Endothelial cell of umbilical vein (primary cell): ENCODE data around the gene PTPRE. TPM values are rescaled to one million over a fixed set of nuclear protein-coding genes. Genes with fewer than 3 reads are reported as not detected.

Experiments
- BruUV-seq: library from RNA; stranded (reverse); fragments of 400-500 nt; replicated peaks from 2 replicates; lab custom pipeline; 2021; lab: Mats Ljungman, UMichigan
- CTCF ChIA-PET: fragments of 300-600, 350-600 bp; sonication (Branson Sonifier 250); formaldehyde crosslinking; loops from one replicate; lab custom pipeline; 2021; ENCODE audit warnings: antibody characterized with exemption, inconsistent platforms; lab: Charles Lee
- POLR2A ChIA-PET: fragments of 300-600, 350-600 bp; sonication (Branson Sonifier 250); formaldehyde crosslinking; loops from one replicate; lab custom pipeline; 2021; ENCODE audit warnings: antibody characterized with exemption, inconsistent platforms; lab: Charles Lee
- DNase-seq: peaks from one replicate; pipeline ENCODE4 v3.0.0-alpha.2; 2011; ENCODE audit warnings: low read depth, low spot score
- FAIRE-seq: peaks from 2 replicates; lab custom pipeline; 2011; peaks lifted over from hg19 to GRCh38; lab: Jason Lieb, UNC
- H2AFZ ChIP-seq: 2 replicates; pipeline ENCODE4 v1.6.0; 2012; ENCODE audit warnings: low read depth, low read length, control low read depth, inconsistent platforms
- H3K27ac ChIP-seq: 2 replicates; pipeline ENCODE4 v1.5.1; 2011; ENCODE audit warnings: low read depth, mild to moderate bottlenecking, control low read depth, low read length, moderate library complexity; ENCODE audit not compliant: insufficient read depth
- H3K27me3 ChIP-seq, 2 experiments: 2 replicates each; pipeline versions ENCODE4 v1.6.0 to v1.6.1; 2011; ENCODE audit warnings: low read length in 2 of 2, mixed read lengths in 1 of 2; ENCODE audit not compliant: control insufficient read depth in 2 of 2, insufficient read depth in 2 of 2
- H3K36me3 ChIP-seq, 2 experiments: 2 replicates in 1 of 2; 3 replicates in 1 of 2; pipeline ENCODE4 v1.5.1; 2011; ENCODE audit warnings: low read length in 2 of 2, mild to moderate bottlenecking in 1 of 2, moderate library complexity in 1 of 2; ENCODE audit not compliant: control insufficient read depth in 2 of 2, insufficient read depth in 2 of 2; ENCODE audit errors: extremely low read depth in 1 of 2
- H3K4me1 ChIP-seq: 3 replicates; pipeline ENCODE4 v1.5.1; 2011; ENCODE audit warnings: mild to moderate bottlenecking, low read length; ENCODE audit not compliant: control insufficient read depth, insufficient read depth; ENCODE audit errors: extremely low read depth
- H3K4me2 ChIP-seq: 2 replicates; pipeline ENCODE4 v1.6.1; 2011; ENCODE audit warnings: low read length, control low read depth, mixed read lengths; ENCODE audit not compliant: insufficient read depth
- H3K4me3 ChIP-seq, 3 experiments: fragments of 200-600 bp in 1 of 3; sonication (generic), shearing (Covaris generic) in 1 of 3; replicated peaks in 1 of 3; 2 replicates each; pipeline ENCODE4 v1.5.1; 2011 to 2016; ENCODE audit warnings: control low read depth in 3 of 3, low read length in 3 of 3, mild to moderate bottlenecking in 2 of 3, inconsistent platforms in 1 of 3, low read depth in 1 of 3, moderate library complexity in 1 of 3; ENCODE audit not compliant: insufficient read depth in 1 of 3
- H3K79me2 ChIP-seq: 2 replicates; pipeline ENCODE4 v1.6.0; 2012; ENCODE audit warnings: low read length, inconsistent platforms; ENCODE audit not compliant: control insufficient read depth, insufficient read depth
- H3K9ac ChIP-seq: replicated peaks from 2 replicates; pipeline ENCODE3; 2011; ENCODE audit warnings: low read length, control low read depth; ENCODE audit not compliant: insufficient read depth; ENCODE audit errors: extremely low read depth
- H3K9me1 ChIP-seq: replicated peaks from 3 replicates; pipeline ENCODE4 v1.6.0; 2011; ENCODE audit warnings: mild to moderate bottlenecking, low read length; ENCODE audit not compliant: control insufficient read depth, insufficient read depth; ENCODE audit errors: extremely low read depth
- H3K9me3 ChIP-seq: replicated peaks from 2 replicates; pipeline ENCODE4 v1.5.1; 2012; ENCODE audit warnings: low read length, inconsistent platforms; ENCODE audit not compliant: control insufficient read depth, insufficient read depth
- H4K20me1 ChIP-seq: replicated peaks from 2 replicates; pipeline ENCODE3; 2011; ENCODE audit warnings: mild to moderate bottlenecking, low read length; ENCODE audit not compliant: control insufficient read depth, insufficient read depth; ENCODE audit errors: extremely low read depth
- EZH2 ChIP-seq: IDR thresholded peaks from 2 replicates; pipeline ENCODE4 v1.6.1; 2012; ENCODE audit warnings: borderline replicate concordance, low read depth, mild to moderate bottlenecking, moderate library complexity, low read length, inconsistent platforms; ENCODE audit not compliant: severe bottlenecking
- FOS ChIP-seq: IDR thresholded peaks from 2 replicates; pipeline ENCODE4 v1.6.1; 2011; ENCODE audit warnings: mild to moderate bottlenecking, low read length, moderate library complexity, borderline replicate concordance; ENCODE audit not compliant: insufficient read depth
- GATA2 ChIP-seq: IDR thresholded peaks from 2 replicates; pipeline ENCODE4 v1.7.0; 2011; ENCODE audit warnings: low read depth, mild to moderate bottlenecking, moderate library complexity, mixed read lengths, low read length; ENCODE audit not compliant: insufficient read length, insufficient read depth
- JUN ChIP-seq: IDR thresholded peaks from 2 replicates; pipeline ENCODE4 v1.6.1; 2011; ENCODE audit warnings: borderline replicate concordance, low read depth; ENCODE audit not compliant: insufficient read length, insufficient read depth
- MYC ChIP-seq: IDR thresholded peaks from one replicate; pipeline ENCODE4 v1.6.1; 2011; ENCODE audit warnings: mild to moderate bottlenecking, low read depth, low read length
- POLR2A ChIP-seq: IDR thresholded peaks from 2 replicates; pipeline ENCODE4 v1.6.1; 2012; ENCODE audit warnings: low read depth, mild to moderate bottlenecking, control low read depth, low read length
- POLR2AphosphoS5 ChIP-seq: IDR thresholded peaks from 2 replicates; pipeline ENCODE4 v1.6.1; 2012; ENCODE audit warnings: low read depth, mild to moderate bottlenecking, control low read depth, low read length, moderate library complexity; ENCODE audit not compliant: insufficient read depth
- dilution Hi-C: fragments of 300-500 bp; cut with MboI; formaldehyde crosslinking; loops from one replicate; pipeline ENCODE4 v1.15.0; 2019; ENCODE audit warnings: low sequenced_read_pairs; ENCODE audit not compliant: extremely low pct_ligation_motif_present
- intact Hi-C: fragments of 100-400 bp; cut with micrococcal nuclease; formaldehyde crosslinking; loops from one replicate; pipeline ENCODE4 v1.10.0; 2022
- polyA plus RNA-seq, 4 experiments: library from polyadenylated mRNA; depleted of rRNA in 3 of 4; stranded (reverse) in 3 of 4; unstranded in 1 of 4; fragments of >200 nt; gene quantifications; 2 replicates each; pipeline versions ENCODE4 v1.2.1 to v1.2.3, GENCODE V29; 2011 to 2012; ENCODE audit warnings: missing spikeins in 1 of 4
- total RNA-seq: library from RNA; stranded (reverse); gene quantifications from 2 replicates; pipeline ENCODE4 v1.2.3, GENCODE V29; 2021
- TF ChIP-seq, protein P1 (sequence below), 2 donors: IDR thresholded peaks; 1 replicate in 1 of 2; 2 replicates in 1 of 2; pipeline ENCODE4 v1.5.1; 2011; ENCODE audit warnings: low read length in 2 of 2, mild to moderate bottlenecking in 2 of 2, moderate library complexity in 2 of 2, control low read depth in 1 of 2, inconsistent platforms in 1 of 2, low read depth in 1 of 2; ENCODE audit not compliant: insufficient read depth in 1 of 2; ENCODE audit errors: extremely low read depth in 1 of 2
- TF ChIP-seq, protein P2 (sequence below): IDR thresholded peaks from 2 replicates; pipeline ENCODE4 v1.6.1; 2011; ENCODE audit not compliant: insufficient read depth, insufficient read length

The PTPRE gene
- total and polyA plus RNA-seq, 2 donors (not counting 3 experiments of a cell fraction or from before 2014, with no cell fraction given): 37.3 to 116 TPM

DNA sequence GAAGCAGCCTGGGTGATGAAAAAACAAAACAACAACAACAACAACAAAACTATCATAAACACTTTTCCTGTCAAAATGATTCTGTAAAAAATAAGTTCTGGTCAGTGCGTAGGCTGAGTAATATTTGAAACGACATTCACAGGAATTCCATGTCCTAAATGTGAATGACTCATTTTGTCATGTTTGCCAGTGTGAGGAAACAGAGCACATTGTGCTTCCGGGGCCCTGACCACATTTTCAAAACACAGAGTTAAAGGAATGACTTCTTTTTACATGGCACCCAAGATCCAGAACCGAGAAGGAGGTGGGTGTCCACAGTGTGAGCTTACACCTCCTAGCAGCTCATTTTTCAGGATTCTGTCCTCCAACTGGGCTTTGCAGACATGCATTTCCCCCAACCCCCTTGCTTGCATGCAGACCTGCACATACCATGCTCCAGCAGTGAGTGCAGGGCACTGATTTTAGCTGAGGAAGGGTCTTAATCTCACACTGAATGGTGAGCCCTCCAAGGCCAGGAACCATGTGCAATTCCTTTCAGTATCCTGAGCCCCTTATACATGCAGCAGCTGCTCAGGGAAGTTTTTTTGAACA is 17.2 kb upstream of the PTPRE start:
- H3K4me1 ChIP-seq: peaks cover 15% of the 10 kb centered on the region
- H4K20me1 ChIP-seq: no peaks in the 10 kb centered on the region
- no peaks in the 10 kb centered on the region for H3K36me3 ChIP-seq
- H3K4me2 ChIP-seq: no peak overlapping the region
- no peaks in the 10 kb centered on the region for H3K9me3 ChIP-seq
- H3K9ac ChIP-seq: no peak overlapping the region
- no peak overlapping the region for H3K4me3 ChIP-seq
- no peak for TF ChIP-seq GATA2
- peak; percentile 50 for TF ChIP-seq FOS
- TF ChIP-seq JUN: peak; percentile 44
- BruUV-seq: no TSS peak
- H2AFZ ChIP-seq: no peak overlapping the region
- CTCF ChIA-PET: interaction anchor here (0.6 to 1.6 kb wide), 5 partner anchors 16 to 180 kb away, joined by 3 to 7 read pairs (median 5); no protein-coding TSS in a partner anchor
- FAIRE-seq: peak; percentile 80
- H3K79me2 ChIP-seq: no peaks in the 10 kb centered on the region
- intact Hi-C loops: no loop called here
- dilution Hi-C loops: no loop called here
- peaks cover 0 to 7% of the 10 kb centered on the region in 2 experiments for H3K27me3 ChIP-seq
- H3K9me1 ChIP-seq: no peaks in the 10 kb centered on the region
- no peak for DNase-seq
- POLR2A ChIA-PET: no interaction called here
- no peak overlapping the region for H3K27ac ChIP-seq

- CTCF ChIA-PET: interaction anchor here (1.2 to 1.6 kb wide), 4 partner anchors 31 to 179 kb away, joined by 3 to 7 read pairs (median 6); no protein-coding TSS in a partner anchor
- no peaks in the 10 kb centered on the region for H3K9me1 ChIP-seq
These were observed 16.7 kb upstream of the PTPRE start for GRCh38 chr10:127890216-127890615.

More at GRCh38 chr10:127890216-127890615, 16.7 kb upstream of the PTPRE start:
- no peaks in the 10 kb centered on the region for H3K79me2 ChIP-seq
- H3K36me3 ChIP-seq: no peaks in the 10 kb centered on the region
- H2AFZ ChIP-seq: no peak overlapping the region
- H4K20me1 ChIP-seq: no peaks in the 10 kb centered on the region
- intact Hi-C loops (no loop called here), dilution Hi-C loops (no loop called here)
- no peak overlapping the region for H3K4me3 ChIP-seq
- POLR2A ChIA-PET: no interaction called here
- H3K9me3 ChIP-seq: no peaks in the 10 kb centered on the region
- H3K27ac ChIP-seq: no peak overlapping the region
- no peak for DNase-seq
- no TSS peak for BruUV-seq
- TF ChIP-seq, protein P1, sequence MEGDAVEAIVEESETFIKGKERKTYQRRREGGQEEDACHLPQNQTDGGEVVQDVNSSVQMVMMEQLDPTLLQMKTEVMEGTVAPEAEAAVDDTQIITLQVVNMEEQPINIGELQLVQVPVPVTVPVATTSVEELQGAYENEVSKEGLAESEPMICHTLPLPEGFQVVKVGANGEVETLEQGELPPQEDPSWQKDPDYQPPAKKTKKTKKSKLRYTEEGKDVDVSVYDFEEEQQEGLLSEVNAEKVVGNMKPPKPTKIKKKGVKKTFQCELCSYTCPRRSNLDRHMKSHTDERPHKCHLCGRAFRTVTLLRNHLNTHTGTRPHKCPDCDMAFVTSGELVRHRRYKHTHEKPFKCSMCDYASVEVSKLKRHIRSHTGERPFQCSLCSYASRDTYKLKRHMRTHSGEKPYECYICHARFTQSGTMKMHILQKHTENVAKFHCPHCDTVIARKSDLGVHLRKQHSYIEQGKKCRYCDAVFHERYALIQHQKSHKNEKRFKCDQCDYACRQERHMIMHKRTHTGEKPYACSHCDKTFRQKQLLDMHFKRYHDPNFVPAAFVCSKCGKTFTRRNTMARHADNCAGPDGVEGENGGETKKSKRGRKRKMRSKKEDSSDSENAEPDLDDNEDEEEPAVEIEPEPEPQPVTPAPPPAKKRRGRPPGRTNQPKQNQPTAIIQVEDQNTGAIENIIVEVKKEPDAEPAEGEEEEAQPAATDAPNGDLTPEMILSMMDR (IDR thresholded peaks at IDR 0.05; ENCODE audit: extremely low read depth in 1 of 2, insufficient read depth in 1 of 2, low read depth in 1 of 2, low read length in 2 of 2): no peak
- TF ChIP-seq POLR2A (no peak), FOS (no peak), MYC (no peak), POLR2AphosphoS5 (no peak), GATA2 (no peak), EZH2 (no peak), JUN (no peak)
- TF ChIP-seq, protein P2, sequence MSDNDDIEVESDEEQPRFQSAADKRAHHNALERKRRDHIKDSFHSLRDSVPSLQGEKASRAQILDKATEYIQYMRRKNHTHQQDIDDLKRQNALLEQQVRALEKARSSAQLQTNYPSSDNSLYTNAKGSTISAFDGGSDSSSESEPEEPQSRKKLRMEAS: no peak
- FAIRE-seq: no peak
- peaks cover 0 to 7% of the 10 kb centered on the region in 2 experiments for H3K27me3 ChIP-seq
- no peak overlapping the region for H3K9ac ChIP-seq
- no peak overlapping the region for H3K4me2 ChIP-seq
- peaks cover 15% of the 10 kb centered on the region for H3K4me1 ChIP-seq
